ENCODE results near the gene TMEM9. TPM values are rescaled to one million over a fixed set of nuclear protein-coding genes. Genes with fewer than 3 reads are reported as not detected.

Gene TMEM9
- total RNA-seq, 1 experiment from 2014 or later = 83.5 TPM

DNA sequence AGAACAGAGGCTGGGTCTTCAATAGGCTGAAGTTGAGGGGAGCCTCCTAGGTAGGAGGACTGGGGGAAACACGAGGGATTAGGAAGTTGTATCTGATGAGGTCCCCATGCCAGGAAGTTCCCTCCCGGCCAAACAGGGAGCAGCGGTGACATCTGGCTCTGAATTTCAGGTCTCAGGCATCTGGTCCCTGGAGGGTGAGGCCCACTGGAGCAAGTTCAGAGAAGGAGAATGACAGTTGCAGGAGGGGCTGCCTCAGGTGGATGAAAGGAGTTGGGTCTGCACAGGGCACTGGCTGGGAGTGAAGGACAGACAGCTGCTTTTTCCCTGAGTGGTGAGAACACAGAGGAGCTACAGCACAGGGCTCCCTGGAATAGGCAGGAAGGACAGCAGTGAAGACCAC, 9.1 kb downstream of the TMEM9 start:
- no peaks in the 10 kb centered on the region for H3K27me3 ChIP-seq
- H3K36me3 ChIP-seq = peaks cover 52% of the 10 kb centered on the region
- H3K27ac ChIP-seq = no peak overlapping the region
- no peaks in the 10 kb centered on the region for H3K4me1 ChIP-seq
- H3K4me3 ChIP-seq = no peak overlapping the region
- H3K9me3 ChIP-seq (replicated peaks) = no peaks in the 10 kb centered on the region
- DNase-seq = no peak

DNA sequence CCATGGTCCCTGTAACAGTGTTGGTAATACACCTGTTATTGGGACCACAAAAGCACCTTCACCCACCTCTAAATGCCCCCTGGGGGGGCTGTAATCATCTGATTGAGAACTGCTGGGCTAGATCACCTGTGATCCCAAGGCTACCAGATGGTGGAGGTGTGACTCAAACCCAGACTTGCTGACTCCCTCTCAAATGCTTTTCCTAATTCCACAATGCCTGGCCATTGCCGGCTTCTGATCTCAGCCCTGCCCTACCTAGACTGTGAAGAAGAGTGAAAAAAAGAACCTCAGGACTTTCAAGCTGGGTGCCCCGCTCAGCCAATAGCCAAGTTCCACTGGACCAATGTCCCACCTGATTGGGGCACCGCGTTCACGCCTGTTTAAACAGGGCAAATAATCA, 9.6 kb downstream of the TMEM9 start:
- DNase-seq = no peak
- H3K4me1 ChIP-seq = no peaks in the 10 kb centered on the region
- no peak overlapping the region for H3K27ac ChIP-seq
- no peaks in the 10 kb centered on the region for H3K27me3 ChIP-seq
- H3K36me3 ChIP-seq = peaks cover 50% of the 10 kb centered on the region
- H3K4me3 ChIP-seq = no peak overlapping the region
- H3K9me3 ChIP-seq (replicated peaks) = no peaks in the 10 kb centered on the region

DNA sequence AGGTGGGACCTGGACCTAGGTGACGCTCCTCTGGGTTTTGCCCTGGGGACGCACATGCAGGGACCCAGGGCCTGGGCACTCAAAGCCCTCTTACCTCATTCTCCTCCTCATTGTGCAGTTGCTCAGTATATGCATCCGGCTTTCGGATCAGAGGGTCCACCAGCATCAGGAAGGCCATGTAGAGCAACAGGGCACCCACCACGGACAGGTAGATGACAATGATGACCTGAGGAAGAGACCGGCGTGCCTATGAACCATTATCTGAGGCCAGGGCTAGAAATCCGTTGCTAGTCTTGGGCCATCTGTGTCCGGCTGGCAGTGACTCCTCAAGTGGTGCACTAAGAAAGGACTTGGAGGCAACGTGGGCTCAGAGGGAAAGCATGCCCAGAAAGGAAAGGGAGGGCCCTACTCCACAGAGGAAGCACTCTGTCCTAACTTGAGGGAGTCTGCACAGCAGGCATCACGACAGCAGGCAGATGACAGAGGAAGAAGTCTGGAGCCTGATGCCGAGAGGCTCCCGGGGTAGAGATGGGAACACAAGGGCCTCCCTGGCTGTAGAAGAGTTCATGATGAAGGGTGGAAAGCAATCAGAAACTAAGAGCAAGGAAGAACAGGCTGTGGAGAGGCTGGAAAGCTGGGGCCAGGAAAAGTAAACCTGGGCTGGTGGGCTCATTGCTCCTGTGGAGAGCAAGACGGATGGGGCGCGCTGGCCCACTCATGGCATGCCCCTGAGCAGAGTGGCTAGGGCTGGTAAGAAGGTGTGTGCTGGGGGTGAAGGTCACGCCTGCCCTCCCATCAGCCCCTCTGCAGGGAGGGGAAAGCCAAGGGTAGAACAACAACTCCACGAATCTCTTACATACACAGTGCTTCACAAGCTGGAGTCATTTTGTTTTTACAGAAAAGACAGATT, 10.3 kb downstream of the TMEM9 start:
- Histone ChIP-seq H3K4me1 (no peaks in the 10 kb centered on the region), H3K36me3 (peaks cover 49% of the 10 kb centered on the region), H3K27me3 (no peaks in the 10 kb centered on the region), H3K9me3 (replicated peaks) (no peaks in the 10 kb centered on the region), H3K4me3 (no peak overlapping the region), H3K27ac (no peak overlapping the region)
- no peak for DNase-seq

DNA sequence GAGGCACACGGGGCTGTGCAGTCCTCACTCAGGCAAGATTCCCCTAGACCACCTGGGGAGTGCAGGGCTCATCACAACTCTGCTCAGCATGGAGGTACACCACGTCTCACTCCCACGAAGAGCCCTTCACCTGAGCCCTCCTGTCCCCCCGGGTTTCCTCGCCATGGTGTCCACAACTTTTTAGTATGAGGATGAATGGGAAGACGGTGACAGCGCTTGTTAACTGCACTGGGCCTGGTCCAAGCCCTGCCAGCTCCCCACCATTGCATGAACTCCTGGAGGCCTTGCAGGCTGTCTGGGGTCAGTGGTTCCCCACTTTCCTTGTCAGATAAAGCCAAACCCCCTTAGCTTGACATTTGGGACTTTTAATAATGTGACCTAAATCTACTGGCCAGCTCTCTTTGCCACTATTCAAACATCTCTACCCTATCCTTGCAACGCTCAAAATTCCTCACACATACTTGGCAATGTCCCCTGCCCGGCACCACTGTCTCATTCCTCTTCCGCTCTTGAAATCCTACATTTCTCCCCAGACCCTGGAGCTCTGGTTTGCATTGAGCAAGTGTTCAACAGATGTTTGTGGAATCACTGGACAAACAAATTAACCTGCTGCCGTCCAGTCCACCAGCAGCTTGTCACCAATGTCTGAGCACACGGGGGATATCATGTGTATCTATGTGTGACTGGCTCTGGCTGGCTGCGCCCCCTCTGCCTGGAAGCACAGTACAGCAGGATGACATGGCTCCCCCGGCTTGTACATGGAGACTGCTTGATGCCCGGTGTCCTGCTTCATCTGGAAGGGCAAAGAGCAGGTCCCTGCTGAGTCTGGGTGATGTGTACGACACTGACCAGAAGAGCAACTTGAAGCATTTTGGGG, 11.2 kb downstream of the TMEM9 start:
- H3K27ac ChIP-seq = no peak overlapping the region
- no peak overlapping the region for H3K4me3 ChIP-seq
- peaks cover 46% of the 10 kb centered on the region for H3K36me3 ChIP-seq
- no peaks in the 10 kb centered on the region for H3K4me1 ChIP-seq
- no peak for DNase-seq
- H3K9me3 ChIP-seq (replicated peaks) = no peaks in the 10 kb centered on the region
- no peaks in the 10 kb centered on the region for H3K27me3 ChIP-seq

DNA sequence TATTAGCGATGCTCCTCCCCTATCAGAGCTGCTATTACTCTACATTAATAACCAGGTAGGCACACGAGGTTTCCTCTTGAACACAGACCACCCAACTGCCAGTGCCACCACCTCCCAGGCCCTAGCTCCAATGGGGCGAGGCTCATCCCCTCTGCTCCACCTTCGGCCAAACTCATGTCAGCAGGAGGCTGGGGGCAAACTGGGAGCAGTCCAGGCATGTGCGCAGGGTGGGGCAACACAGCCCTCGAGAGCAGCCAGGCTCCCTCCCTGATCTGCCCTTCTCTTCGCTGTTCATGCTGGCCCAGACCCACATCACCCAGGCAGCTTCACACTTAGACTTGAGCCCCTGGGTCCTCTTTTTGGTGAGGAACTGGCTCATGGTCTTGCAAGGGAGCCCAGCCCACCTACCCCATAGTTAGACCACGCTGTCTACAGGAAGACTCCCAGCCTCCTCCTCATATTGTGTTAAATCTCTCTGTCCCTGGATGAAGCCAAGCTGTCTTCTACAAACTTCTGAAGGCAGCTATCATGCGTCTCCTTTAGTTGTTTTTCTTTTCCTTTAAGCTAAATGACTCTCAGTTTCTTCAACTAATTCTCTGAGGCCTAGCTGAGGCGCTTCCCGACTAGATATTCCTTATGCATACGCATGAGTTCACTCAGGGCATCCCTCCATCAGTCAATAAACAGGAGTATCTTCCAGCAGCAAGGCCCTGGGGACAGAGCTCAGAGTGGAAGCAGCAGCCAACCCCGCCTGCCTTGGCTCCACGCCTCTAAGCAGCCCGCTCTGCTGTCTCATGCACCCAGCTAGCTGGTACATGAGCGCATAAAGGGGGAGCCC, 12.0 kb downstream of the TMEM9 start:
- peaks cover 45% of the 10 kb centered on the region for H3K36me3 ChIP-seq

DNA sequence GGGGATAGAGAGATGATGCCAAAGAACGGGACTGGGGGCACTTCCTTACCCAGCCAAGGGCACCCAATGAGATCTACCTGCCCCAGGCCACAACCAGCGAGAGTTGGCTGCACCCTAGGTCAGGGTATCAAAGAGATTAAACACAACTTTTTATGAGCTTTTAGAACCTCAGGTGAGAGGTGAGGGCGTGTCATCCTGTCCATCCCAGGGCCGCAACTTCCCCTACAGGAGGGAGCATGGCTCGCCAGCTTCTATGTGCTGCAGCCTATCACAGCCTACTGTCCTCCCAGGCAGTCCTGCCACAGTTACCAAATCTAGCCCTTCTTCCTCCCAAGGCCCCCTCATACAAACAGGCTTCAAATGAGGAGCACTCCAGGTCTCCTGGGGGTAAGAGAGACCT, 12.9 kb downstream of the TMEM9 start:
- no peaks in the 10 kb centered on the region for H3K27me3 ChIP-seq
- no peaks in the 10 kb centered on the region for H3K4me1 ChIP-seq
- H3K36me3 ChIP-seq = peaks cover 50% of the 10 kb centered on the region
- no peak for DNase-seq
- no peak overlapping the region for H3K27ac ChIP-seq
- no peak overlapping the region for H3K4me3 ChIP-seq
- no peaks in the 10 kb centered on the region for H3K9me3 ChIP-seq (replicated peaks)

More for the DNA sequence above, 12.0 kb downstream of the TMEM9 start:
- Histone ChIP-seq H3K27ac (no peak overlapping the region), H3K4me3 (no peak overlapping the region), H3K9me3 (replicated peaks) (no peaks in the 10 kb centered on the region), H3K27me3 (no peaks in the 10 kb centered on the region), H3K4me1 (no peaks in the 10 kb centered on the region)
- DNase-seq = no peak

DNA sequence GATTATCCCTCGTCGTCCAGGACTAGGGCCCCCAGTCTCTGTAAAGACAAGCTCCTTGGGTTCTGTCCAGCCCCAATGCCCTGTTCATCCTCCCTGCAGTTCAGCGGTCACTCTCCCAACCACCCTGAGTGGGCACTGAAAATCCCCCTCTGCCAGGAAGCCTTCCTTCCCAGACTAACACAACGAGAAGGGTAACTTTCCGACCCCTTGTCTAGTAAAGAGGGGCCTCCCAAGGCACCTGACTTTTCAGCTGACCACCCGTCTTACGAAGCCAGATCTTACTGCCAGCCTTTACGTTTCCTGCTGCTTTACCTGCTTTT, 13.4 kb downstream of the TMEM9 start:
- Histone ChIP-seq H3K27ac (no peak overlapping the region), H3K4me1 (no peaks in the 10 kb centered on the region), H3K36me3 (peaks cover 52% of the 10 kb centered on the region), H3K9me3 (replicated peaks) (no peaks in the 10 kb centered on the region), H3K27me3 (no peaks in the 10 kb centered on the region), H3K4me3 (no peak overlapping the region)
- no peak for DNase-seq

DNA sequence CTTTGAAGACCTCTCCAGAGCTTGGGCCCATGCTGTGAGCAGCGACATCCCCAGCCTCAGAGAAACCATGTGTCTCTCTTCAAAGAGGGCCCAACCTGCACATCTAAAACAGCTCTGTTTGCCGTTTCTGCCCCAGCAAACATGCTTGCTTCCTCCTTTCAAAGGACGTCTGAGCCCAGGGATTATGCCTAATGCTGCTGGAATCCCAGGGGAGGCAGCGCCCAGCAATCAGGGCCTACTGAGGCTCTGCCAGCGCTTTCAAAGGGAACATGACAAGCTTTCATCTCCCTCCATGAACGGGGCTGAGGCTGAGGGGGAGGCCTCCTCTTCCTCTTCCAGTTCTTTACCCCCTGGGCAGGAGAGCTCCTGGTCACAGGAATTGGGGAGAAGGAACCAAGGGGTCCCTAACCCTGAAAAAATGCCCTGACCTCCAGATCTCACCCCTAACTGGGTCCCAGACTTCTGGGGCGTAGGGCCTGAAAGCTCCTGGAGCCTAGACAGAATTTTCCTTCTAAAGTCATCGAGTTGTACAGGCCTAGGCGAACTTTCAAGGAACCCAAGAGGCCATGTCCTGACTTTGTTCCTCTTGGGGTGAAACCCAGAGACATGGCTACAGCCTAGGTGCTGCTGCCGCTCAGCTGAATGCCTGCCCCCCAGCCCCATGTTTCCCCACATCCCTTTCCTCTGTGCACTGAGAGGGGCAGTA, 13.9 kb downstream of the TMEM9 start:
- H3K36me3 ChIP-seq = peaks cover 52% of the 10 kb centered on the region

DNA sequence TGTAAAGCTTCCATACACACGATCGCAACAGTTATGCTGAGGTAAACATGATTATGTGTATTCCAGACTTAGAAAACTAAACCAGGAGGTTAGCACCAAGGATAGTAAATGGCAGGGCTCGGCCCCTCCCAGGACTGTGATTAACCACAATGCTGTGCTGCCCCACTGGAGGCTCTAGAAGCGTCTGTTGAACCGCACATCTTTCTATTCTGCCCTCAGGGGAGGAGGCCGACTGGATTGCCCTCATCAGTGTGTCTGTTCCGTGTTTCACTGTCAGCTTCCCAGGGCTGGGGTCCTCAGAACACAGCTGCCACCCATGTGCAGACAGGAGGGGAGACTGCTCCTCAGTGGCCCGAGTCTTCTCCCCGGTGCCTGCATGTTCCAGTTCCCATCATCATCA, 14.5 kb downstream of the TMEM9 start:
- H3K27ac ChIP-seq = no peak overlapping the region
- H3K4me1 ChIP-seq = no peaks in the 10 kb centered on the region
- H3K9me3 ChIP-seq (replicated peaks) = no peaks in the 10 kb centered on the region
- H3K4me3 ChIP-seq = no peak overlapping the region
- peaks cover 47% of the 10 kb centered on the region for H3K36me3 ChIP-seq
- no peaks in the 10 kb centered on the region for H3K27me3 ChIP-seq
- no peak for DNase-seq

More for the DNA sequence above, 13.9 kb downstream of the TMEM9 start:
- no peaks in the 10 kb centered on the region for H3K27me3 ChIP-seq
- no peaks in the 10 kb centered on the region for H3K4me1 ChIP-seq
- DNase-seq = no peak
- no peak overlapping the region for H3K27ac ChIP-seq
- no peaks in the 10 kb centered on the region for H3K9me3 ChIP-seq (replicated peaks)
- no peak overlapping the region for H3K4me3 ChIP-seq

DNA sequence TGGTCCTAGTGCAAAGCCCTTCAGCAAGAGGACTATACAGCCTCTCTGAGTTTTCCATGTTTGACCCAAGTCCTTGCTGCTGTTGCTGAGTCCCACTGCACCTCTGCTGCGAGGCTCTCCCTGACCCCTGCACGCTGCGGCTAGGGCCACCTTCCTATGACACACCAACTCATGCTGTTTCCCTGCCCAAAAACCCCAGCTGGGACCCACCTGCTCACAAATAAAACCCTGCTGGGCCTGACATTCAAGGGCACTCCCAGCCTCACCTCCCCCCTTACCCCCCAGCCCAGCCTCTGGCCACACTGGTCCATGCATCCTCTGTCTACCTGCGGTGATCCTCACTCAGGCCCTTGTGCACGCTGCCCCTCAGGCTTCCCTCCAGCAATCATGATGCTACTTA, 15.0 kb downstream of the TMEM9 start:
- peaks cover 47% of the 10 kb centered on the region for H3K36me3 ChIP-seq
- no peak overlapping the region for H3K27ac ChIP-seq
- H3K27me3 ChIP-seq = no peaks in the 10 kb centered on the region
- no peak for DNase-seq
- H3K4me1 ChIP-seq = no peaks in the 10 kb centered on the region
- no peaks in the 10 kb centered on the region for H3K9me3 ChIP-seq (replicated peaks)
- no peak overlapping the region for H3K4me3 ChIP-seq

DNA sequence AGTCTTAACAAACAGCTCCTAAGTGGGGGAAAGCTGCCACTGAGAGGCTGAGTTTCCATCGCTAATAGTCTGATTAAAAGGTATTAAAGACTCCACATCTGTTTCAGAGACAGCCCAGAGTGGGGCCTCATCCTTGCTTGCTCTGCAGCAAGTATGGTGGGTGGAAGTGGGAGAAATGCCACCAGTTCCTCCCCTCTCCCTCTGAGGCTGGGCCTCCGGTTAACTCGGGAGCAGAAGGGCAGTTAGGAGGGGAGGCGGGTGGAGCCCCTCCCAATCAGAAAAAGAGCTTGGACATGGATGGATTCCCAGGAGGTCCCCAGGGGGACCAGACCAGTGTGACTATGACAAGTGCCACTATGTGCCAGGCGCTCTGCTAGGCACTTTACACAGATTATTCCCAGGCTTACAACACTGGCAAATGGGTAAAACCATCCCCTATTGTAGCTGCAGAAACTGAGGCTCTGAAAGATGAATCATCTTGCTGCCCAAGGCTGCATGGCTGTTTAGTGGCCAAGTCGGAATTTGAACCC, 15.9 kb downstream of the TMEM9 start:
- Histone ChIP-seq H3K27me3 (no peaks in the 10 kb centered on the region), H3K4me3 (no peak overlapping the region), H3K4me1 (no peaks in the 10 kb centered on the region), H3K9me3 (replicated peaks) (no peaks in the 10 kb centered on the region), H3K27ac (no peak overlapping the region), H3K36me3 (peaks cover 45% of the 10 kb centered on the region)
- DNase-seq = no peak

DNA sequence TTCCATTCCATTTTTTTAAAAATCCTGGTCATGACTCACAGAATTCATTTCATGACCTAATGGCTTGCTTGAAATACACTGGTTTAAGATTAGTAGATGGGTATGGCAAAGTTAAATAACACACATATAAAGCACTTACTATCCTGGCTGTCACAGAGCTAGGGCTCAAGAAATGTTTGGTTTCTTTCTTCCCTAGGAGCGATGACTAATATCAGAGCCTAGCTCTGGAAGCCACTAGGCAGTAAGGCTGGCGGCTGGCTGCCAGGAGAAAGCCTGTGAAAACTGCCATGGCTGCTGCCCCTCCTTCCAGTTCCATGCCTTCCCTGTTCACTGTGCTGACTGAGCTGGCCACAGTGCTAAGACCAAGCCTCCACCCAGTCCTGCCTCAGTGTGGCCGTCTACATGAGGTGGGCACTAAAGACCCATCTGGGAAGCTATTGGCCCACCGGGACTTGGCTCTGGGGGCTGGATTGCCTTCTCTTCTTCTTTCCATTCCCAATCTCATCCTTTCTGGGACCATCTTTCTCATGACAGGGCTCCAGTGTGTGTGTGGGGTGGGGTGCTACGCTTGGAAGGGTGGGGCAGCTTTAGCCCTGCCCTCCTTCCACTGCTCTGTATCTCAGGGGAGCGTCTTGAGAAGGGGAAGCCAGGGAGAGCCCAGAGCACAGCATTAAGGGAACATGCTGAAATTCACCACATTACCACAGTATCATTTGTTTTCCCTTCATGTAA, 16.5 kb downstream of the TMEM9 start:
- Histone ChIP-seq H3K4me1 (no peaks in the 10 kb centered on the region), H3K27ac (no peak overlapping the region), H3K27me3 (no peaks in the 10 kb centered on the region), H3K4me3 (no peak overlapping the region), H3K9me3 (replicated peaks) (no peaks in the 10 kb centered on the region), H3K36me3 (peaks cover 39% of the 10 kb centered on the region)
- DNase-seq = no peak

DNA sequence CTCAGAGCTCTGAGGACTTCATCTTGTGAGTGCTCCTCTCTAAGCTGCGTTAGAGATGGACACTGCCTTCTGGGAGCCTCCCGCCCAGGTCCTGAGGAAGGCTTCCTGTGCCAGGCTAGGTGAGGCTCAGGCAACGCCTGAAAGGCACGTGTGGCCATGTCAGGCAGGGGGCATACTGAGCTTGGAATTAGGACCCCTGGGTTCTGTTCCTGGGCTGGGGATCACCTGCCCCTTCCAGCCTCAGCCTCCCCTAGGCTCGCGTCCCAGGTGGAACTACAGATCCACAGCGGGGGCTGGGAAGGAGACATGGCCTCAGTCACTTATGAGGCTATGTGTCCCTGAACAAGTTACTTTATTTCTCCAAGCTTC, 17.3 kb downstream of the TMEM9 start:
- Histone ChIP-seq H3K4me3 (no peak overlapping the region), H3K9me3 (replicated peaks) (no peaks in the 10 kb centered on the region), H3K27me3 (no peaks in the 10 kb centered on the region), H3K27ac (no peak overlapping the region), H3K4me1 (no peaks in the 10 kb centered on the region), H3K36me3 (peaks cover 34% of the 10 kb centered on the region)
- DNase-seq = no peak

All from SJCRH30 (cell line).